K562 (cell line): Measurements from ENCODE around the gene GSS. TPM values are rescaled to one million over a fixed set of nuclear protein-coding genes. Genes with fewer than 3 reads are reported as not detected.
A peak's percentile ranks its signal among the peaks of the same experiment; 100 is the strongest.

ENCODE experiments used
- ARID1B ChIP-seq: fragments of 450-650 bp; IDR thresholded peaks from 2 replicates; pipeline ENCODE4 v1.6.1; 2016; ENCODE audit warnings: antibody characterized with exemption, mild to moderate bottlenecking, inconsistent platforms
- BCOR ChIP-seq: fragments of 450-650 bp; IDR thresholded peaks from 2 replicates; pipeline ENCODE4 v1.6.1; 2016
- CBX8 ChIP-seq: fragments of 200-600 bp; sonication (generic); IDR thresholded peaks from 2 replicates; pipeline ENCODE4 v1.6.1; 2012; ENCODE audit warnings: borderline replicate concordance, mixed run types, low read depth, mild to moderate bottlenecking, moderate library complexity, mixed read lengths, low read length, control low read depth, inconsistent platforms; ENCODE audit not compliant: poor library complexity, severe bottlenecking; ENCODE audit errors: extremely low read depth
- CREB3 ChIP-seq: fragments of 450-650 bp; conservative IDR thresholded peaks from 2 replicates; pipeline ENCODE4 v1.6.1; 2016; ENCODE audit warnings: missing genetic modification characterization, low read depth, mild to moderate bottlenecking, missing compliant biosample characterization, moderate library complexity
- FOSL1 ChIP-seq: fragments of 200-800 bp; sonication (Bioruptor generic); conservative IDR thresholded peaks from 2 replicates; pipeline ENCODE4 v1.6.1; 2016; ENCODE audit warnings: missing genetic modification characterization, missing compliant biosample characterization
- HCFC1 ChIP-seq: IDR thresholded peaks from 2 replicates; pipeline ENCODE4 v1.6.1; 2012; ENCODE audit warnings: low read depth, low read length, improper control_type of control experiment
- MBD2 ChIP-seq: sonication (generic); IDR thresholded peaks from 2 replicates; pipeline ENCODE4 v1.6.1; 2016; ENCODE audit warnings: low read depth, borderline replicate concordance
- MLX ChIP-seq, 2 experiments: fragments of 450-650 bp in 1 of 2; sonication (generic) in 1 of 2; formaldehyde crosslinking; conservative IDR thresholded peaks; 2 replicates each; pipeline versions ENCODE4 v1.4.0 to v1.8.1; 2020 to 2022; ENCODE audit warnings: mild to moderate bottlenecking in 1 of 2, missing genetic modification reagents in 1 of 2
- MTA3 ChIP-seq: fragments of 450-650 bp; formaldehyde crosslinking; IDR thresholded peaks from 2 replicates; pipeline ENCODE4 v1.6.1; 2017; ENCODE audit warnings: mild to moderate bottlenecking, borderline replicate concordance
- NEUROD1 ChIP-seq: fragments of 150-350 bp; IDR thresholded peaks from 2 replicates; pipeline ENCODE4 v1.6.1; 2014; ENCODE audit warnings: borderline replicate concordance, low read length, low read depth; ENCODE audit not compliant: partially characterized antibody
- SIN3B ChIP-seq: fragments of 450-650 bp; IDR thresholded peaks from 2 replicates; pipeline ENCODE4 v1.6.1; 2017; ENCODE audit warnings: low read depth, mild to moderate bottlenecking, moderate library complexity
- SLC30A9 ChIP-seq: fragments of 250-450 bp; sonication (Bioruptor Pico); IDR thresholded peaks from 2 replicates; pipeline ENCODE4 v1.8.0; 2022; ENCODE audit warnings: mild to moderate bottlenecking, moderate library complexity
- SP1 ChIP-seq: sonication (generic); formaldehyde crosslinking; IDR thresholded peaks from 2 replicates; pipeline ENCODE4 v1.8.1; 2022; ENCODE audit warnings: mild to moderate bottlenecking, missing genetic modification reagents
- TAF7 ChIP-seq: fragments of 450-650 bp; IDR thresholded peaks from 2 replicates; pipeline ENCODE4 v1.6.1; 2016; ENCODE audit warnings: missing genetic modification characterization, missing compliant biosample characterization
- TBP ChIP-seq: optimal IDR thresholded peaks from 2 replicates; pipeline ENCODE3; 2011; ENCODE audit warnings: low read depth, low read length, improper control_type of control experiment
- TGIF2 ChIP-seq: sonication (generic); formaldehyde crosslinking; IDR thresholded peaks from 2 replicates; pipeline ENCODE4 v1.8.1; 2022; ENCODE audit warnings: mild to moderate bottlenecking, missing genetic modification reagents, moderate library complexity
- XRCC3 ChIP-seq: fragments of 450-650 bp; IDR thresholded peaks from 2 replicates; pipeline ENCODE4 v1.6.1; 2017; ENCODE audit warnings: mild to moderate bottlenecking, moderate library complexity
- ZBED1 ChIP-seq: IDR thresholded peaks from 2 replicates; pipeline ENCODE4 v1.6.1; 2014
- ZKSCAN3 ChIP-seq: fragments of 250-450 bp; sonication (Bioruptor Pico); IDR thresholded peaks from 2 replicates; pipeline ENCODE4 v1.4.0; 2020
- ZNF134 ChIP-seq: fragments of 250-450 bp; sonication (Bioruptor Pico); conservative IDR thresholded peaks from 2 replicates; pipeline ENCODE4 v1.4.0; 2020
- ZNF311 ChIP-seq: fragments of 250-450 bp; sonication (Bioruptor Pico); IDR thresholded peaks from 2 replicates; pipeline ENCODE4 v1.4.0; 2020; ENCODE audit warnings: mild to moderate bottlenecking, moderate library complexity
- ZNF316 ChIP-seq: fragments of 450-650 bp; IDR thresholded peaks from 2 replicates; pipeline ENCODE4 v1.6.1; 2016
- ZNF655 ChIP-seq: fragments of 250-450 bp; sonication (Bioruptor Pico); IDR thresholded peaks from 2 replicates; pipeline ENCODE4 v1.5.0; 2021
- polyA plus RNA-seq, 8 experiments: library from polyadenylated mRNA; depleted of rRNA in 4 of 8; stranded (reverse) in 5 of 8; unstranded in 3 of 8; fragments of >200 nt; fragmentation: Nextera tagmentation in 2 of 8; fragmentation: Illumina TruSeq in 1 of 8; extraction: Ambion mirVana in 2 of 8; extraction: Trizol in 1 of 8; gene quantifications; 2 replicates each; pipeline versions ENCODE4 v1.2.1 to v1.2.3, GENCODE V29; 2011 to 2014; ENCODE audit warnings: inconsistent platforms in 1 of 8, missing spikeins in 1 of 8
- total RNA-seq, 7 experiments: library from RNA; depleted of rRNA in 6 of 7; stranded (reverse); fragments of >200 nt in 6 of 7; fragmentation: Illumina TruSeq in 2 of 7; extraction: Trizol in 2 of 7; gene quantifications; 2 replicates each; pipeline versions ENCODE4 v1.2.1 to v1.2.3, GENCODE V29; 2011 to 2021; ENCODE audit warnings: low replicate concordance in 1 of 7

GSS gene
- total and polyA plus RNA-seq, 9 of the 15 experiments (the other 6 are each of a cell fraction or from before 2014, with no cell fraction given): 18.4 to 165 (median 89.4) TPM

- TF ChIP-seq TGIF2 (no peak), CBX8 (no peak), ZNF134 (CRISPR knock-in tag) (no peak), TBP (peak; percentile 97), SP1 (CRISPR knock-in tag) (peak; percentile 96), HCFC1 (0 out of 2 replicates have a peak, but pooled peaks have one; percentile 37), MBD2 (peak; percentile 68), TAF7 (tag) (peak; percentile 95), ZKSCAN3 (CRISPR knock-in tag) (no peak), ARID1B (no peak; the same call in none of the 2 replicates), FOSL1 (peak; percentile 37; the same call in 1 of the 2 replicates), SLC30A9 (CRISPR knock-in tag) (no peak), ZNF311 (CRISPR knock-in tag) (no peak), MLX (CRISPR knock-in tag; conservative IDR thresholded peaks at IDR 0.05) (no peak), SIN3B (no peak; the same call in 1 of the 2 replicates), NEUROD1 (peak; percentile 44), ZBED1 (no peak), ZNF655 (CRISPR knock-in tag) (no peak), XRCC3 (no peak), MTA3 (peak; percentile 99), CREB3 (tag) (no peak), ZNF316 (no peak), BCOR (no peak; the same call in 1 of the 2 replicates)
Observed at GRCh38 chr20:34955231-34956040, at the start of gene GSS, which contains the start of gene MYH7B (continued).
